ENCODE data around the gene PTN.

DNA sequence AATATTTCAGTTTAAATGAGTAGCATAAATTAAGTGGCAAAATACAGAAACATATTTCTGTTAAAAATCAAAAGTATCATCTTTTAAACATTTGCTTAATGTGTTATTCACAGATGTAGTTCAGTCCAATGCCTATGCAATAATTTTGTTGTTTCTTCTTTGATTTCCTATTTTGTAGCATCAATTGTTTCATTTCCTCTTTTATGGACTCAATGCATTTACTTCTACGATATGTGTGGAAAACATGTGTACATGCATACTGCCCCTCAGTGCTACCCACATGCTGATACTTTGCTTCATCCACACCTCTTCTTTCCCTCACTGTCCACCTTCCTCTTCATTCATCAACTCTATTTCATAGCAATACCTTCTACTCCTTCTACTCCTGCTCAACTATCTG lies 108.1 kb downstream of the PTN start:
- TF ChIP-seq EZH2phosphoT487 (IDR thresholded peaks at IDR 0.05) (no peak), CTCF (IDR thresholded peaks at IDR 0.05) (no peak)
